Measurements from ENCODE around the gene ERGIC1.

Gene ERGIC1

DNA sequence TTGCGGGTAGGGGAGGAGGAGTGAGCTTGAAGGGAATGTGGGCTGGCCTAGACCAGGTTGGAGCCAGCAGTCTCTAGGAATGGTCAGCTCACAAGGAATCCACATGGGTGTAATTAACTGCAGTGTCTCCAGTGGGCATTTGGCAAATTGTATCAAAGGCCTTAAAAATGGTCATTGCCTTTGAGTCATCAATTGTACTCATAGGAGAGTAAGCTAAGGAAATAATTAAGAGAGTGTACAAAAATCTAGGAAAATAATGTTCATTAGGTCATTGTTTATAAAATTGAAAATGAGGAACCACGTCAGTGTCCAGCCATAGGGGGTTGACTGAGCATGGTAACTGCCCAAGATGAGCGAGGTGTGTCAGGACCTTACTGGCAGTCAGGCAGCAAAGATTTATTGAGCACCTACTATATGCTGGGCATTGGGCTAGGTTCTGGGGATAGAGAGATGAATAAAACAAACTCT is 95.4 kb downstream of the ERGIC1 start:
- TF ChIP-seq CTCF (IDR thresholded peaks at IDR 0.05; ENCODE audit: low read depth, low read length, missing control alignments), result no peak
- peak; percentile 79 for DNase-seq (ENCODE audit: low read depth)
- in situ Hi-C loops (cut with HindIII; ENCODE audit: low sequenced_read_pairs), result no loop called here
- no peak overlapping the region for H3K4me3 ChIP-seq (ENCODE audit: low read depth, low read length)

DNA sequence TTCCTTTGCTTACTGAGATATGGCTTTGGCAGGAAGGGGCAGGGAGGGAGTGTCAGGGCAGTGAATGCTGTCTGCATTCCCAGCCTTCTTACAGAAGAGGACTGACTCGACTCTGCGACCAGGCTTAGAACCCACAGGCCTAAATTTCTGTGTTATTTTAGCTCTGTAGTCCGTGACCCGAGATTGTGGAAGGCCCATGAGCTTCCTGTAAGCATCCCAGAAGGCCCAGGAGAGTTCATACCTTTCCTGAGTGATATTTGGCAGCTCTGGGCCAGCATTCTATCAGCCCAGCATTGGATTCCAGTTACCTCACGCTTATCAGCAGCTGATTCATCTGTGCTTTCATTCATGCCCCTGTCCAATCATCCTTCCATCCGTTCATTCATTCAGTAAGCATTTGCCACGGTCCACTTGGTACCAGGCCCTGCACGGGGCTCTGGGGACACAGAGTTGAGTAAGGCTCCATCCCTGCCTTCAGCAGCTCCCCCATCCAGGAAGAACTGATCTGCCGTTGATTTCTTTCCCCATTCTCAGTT is 97.0 kb downstream of the ERGIC1 start:
- no peak overlapping the region for H3K4me3 ChIP-seq (ENCODE audit: low read depth, low read length)
- in situ Hi-C loops (cut with HindIII; ENCODE audit: low sequenced_read_pairs), result no loop called here
- DNase-seq (ENCODE audit: low read depth), result peak; percentile 74
- no peak for TF ChIP-seq CTCF (IDR thresholded peaks at IDR 0.05; ENCODE audit: low read depth, low read length, missing control alignments)

GRCh38 chr5:172932313-172933017 is 98.4 kb downstream of the ERGIC1 start:
- H3K4me3 ChIP-seq (ENCODE audit: low read depth, low read length), result no peak overlapping the region
- peak; percentile 91 for TF ChIP-seq CTCF (IDR thresholded peaks at IDR 0.05; ENCODE audit: low read depth, low read length, missing control alignments)
- in situ Hi-C loops (cut with HindIII; ENCODE audit: low sequenced_read_pairs), result no loop called here
- no peak for DNase-seq (ENCODE audit: low read depth)

DNA sequence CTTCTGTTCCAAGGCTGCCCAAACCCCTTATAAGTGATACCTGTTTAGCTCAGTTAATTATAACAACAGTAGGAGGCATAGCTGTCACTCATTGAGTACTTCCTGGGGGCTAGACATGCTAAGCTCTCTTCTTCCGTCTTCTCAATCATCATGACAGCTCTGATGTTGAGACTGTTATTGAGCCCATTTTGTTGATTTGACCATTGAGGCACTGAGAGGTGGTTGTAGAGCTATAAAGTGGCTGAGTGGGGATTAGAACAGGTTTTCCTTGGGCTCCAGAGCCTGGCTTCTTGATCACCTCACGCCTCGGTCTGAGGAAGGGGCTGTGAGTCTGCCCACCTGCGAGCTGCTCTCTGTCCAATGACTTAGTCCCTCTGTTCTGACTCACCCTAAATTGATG is 99.2 kb downstream of the ERGIC1 start:
- in situ Hi-C loops (cut with HindIII; ENCODE audit: low sequenced_read_pairs), result no loop called here
- no peak overlapping the region for H3K4me3 ChIP-seq (ENCODE audit: low read depth, low read length)
- no peak for TF ChIP-seq CTCF (IDR thresholded peaks at IDR 0.05; ENCODE audit: low read depth, low read length, missing control alignments)
- no peak for DNase-seq (ENCODE audit: low read depth)

DNA sequence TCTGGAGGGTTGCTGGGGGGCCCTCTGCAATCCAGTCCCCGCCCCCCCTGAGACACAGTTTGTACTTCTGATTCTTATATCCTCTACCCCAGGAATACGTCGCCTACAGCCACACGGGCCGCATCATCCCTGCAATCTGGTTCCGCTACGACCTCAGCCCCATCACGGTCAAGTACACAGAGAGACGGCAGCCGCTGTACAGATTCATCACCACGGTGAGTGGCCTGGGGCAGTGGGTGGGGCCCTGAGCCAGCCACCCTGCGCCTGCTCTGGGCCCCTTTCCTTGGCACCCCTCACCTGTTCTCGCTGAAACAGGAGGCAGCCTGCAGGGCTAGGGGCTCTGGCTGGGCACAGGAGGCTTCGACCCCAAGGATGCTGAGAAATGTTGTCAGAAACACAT is 101.0 kb downstream of the ERGIC1 start:
- no peak overlapping the region for H3K4me3 ChIP-seq (ENCODE audit: low read depth, low read length)
- no peak for DNase-seq (ENCODE audit: low read depth)
- no peak for TF ChIP-seq CTCF (IDR thresholded peaks at IDR 0.05; ENCODE audit: low read depth, low read length, missing control alignments)
- in situ Hi-C loops (cut with HindIII; ENCODE audit: low sequenced_read_pairs), result no loop called here

- no peak for TF ChIP-seq CTCF (IDR thresholded peaks at IDR 0.05; ENCODE audit: low read depth, low read length, missing control alignments)
- in situ Hi-C loops (cut with HindIII; ENCODE audit: low sequenced_read_pairs), result no loop called here
- H3K4me3 ChIP-seq (ENCODE audit: low read depth, low read length), result no peak overlapping the region
- no peak for DNase-seq (ENCODE audit: low read depth)
Measured at GRCh38 chr5:172936401-172936800, 102.3 kb downstream of the ERGIC1 start.
